GM19372 (cell line): Measurements from ENCODE around the gene MRPS21.
"Not testable (repeated sequence)": the region's sequence is repeated elsewhere in the genome, so short reads cannot be mapped to it uniquely, and the experiment has no call there.

ENCODE experiments used
- ATAC-seq: cut with Tn5 transposase; IDR thresholded peaks from one replicate; pipeline ENCODE4 v1.9.1; 2021; ENCODE audit warnings: mild to moderate bottlenecking, low read depth, moderate library complexity; ENCODE audit not compliant: unreplicated experiment

The MRPS21 gene

GRCh38 chr1:150281221-150281757 is 12.4 kb upstream of the MRPS21 start:
- no peak for ATAC-seq

GRCh38 chr1:150281758-150282557 is 11.7 kb upstream of the MRPS21 start, which contains the start of gene CIART:
Gene CIART, plus strand, starts transcription at chr1:150282554. Its CDS starts 714 bp downstream, at chr1:150283268.
- no peak for ATAC-seq

- ATAC-seq: no peak
Measured at GRCh38 chr1:150282558-150282958, 11.1 kb upstream of the MRPS21 start.

GRCh38 chr1:150283260-150283659 is 10.4 kb upstream of the MRPS21 start:
- no peak for ATAC-seq

- no peak for ATAC-seq
Measured at GRCh38 chr1:150288382-150288781, 5.3 kb upstream of the MRPS21 start.

- ATAC-seq: no peak
Measured at GRCh38 chr1:150288822-150289221, 4.8 kb upstream of the MRPS21 start.

- no peak for ATAC-seq
Measured at GRCh38 chr1:150295476-150295875, 1.8 kb downstream of the MRPS21 start.

- ATAC-seq: no peak
Measured at GRCh38 chr1:150299716-150300115, 6.1 kb downstream of the MRPS21 start.

GRCh38 chr1:150302338-150302737 is 8.7 kb downstream of the MRPS21 start:
- no peak for ATAC-seq

- no peak for ATAC-seq
Measured at GRCh38 chr1:150302902-150303301, 9.2 kb downstream of the MRPS21 start.

GRCh38 chr1:150308585-150308984 is 14.9 kb downstream of the MRPS21 start:
- ATAC-seq: not testable (repeated sequence)

GRCh38 chr1:150309758-150310508 is 16.3 kb downstream of the MRPS21 start:
- no peak for ATAC-seq

- no peak for ATAC-seq
Measured at GRCh38 chr1:150311762-150312161, 18.1 kb downstream of the MRPS21 start.

- not testable (repeated sequence) for ATAC-seq
Measured at GRCh38 chr1:150314691-150315090, 21.0 kb downstream of the MRPS21 start.

GRCh38 chr1:150320667-150320978 is 27.0 kb downstream of the MRPS21 start:
- no peak for ATAC-seq

- ATAC-seq: no peak
Measured at GRCh38 chr1:150321826-150322166, 28.1 kb downstream of the MRPS21 start.

- ATAC-seq: no peak
Measured at GRCh38 chr1:150322310-150322709, 28.6 kb downstream of the MRPS21 start.

- ATAC-seq: no peak
Measured at GRCh38 chr1:150332651-150333290, 39.1 kb downstream of the MRPS21 start.

GRCh38 chr1:150346316-150346715 is 52.7 kb downstream of the MRPS21 start:
- no peak for ATAC-seq

- ATAC-seq: no peak
Measured at GRCh38 chr1:150352866-150353265, 59.2 kb downstream of the MRPS21 start.
